Colonic mucosa (tissue), 4 donors: ENCODE results near the gene PRMT1. TPM values are rescaled to one million over a fixed set of nuclear protein-coding genes. Genes with fewer than 3 reads are reported as not detected.

Experiments
- DNase-seq: peaks from one replicate; pipeline ENCODE4 v3.0.0-alpha.2; 2020
- H3K27ac ChIP-seq: fragments of 200-600 bp; one replicate; pipeline ENCODE4 v1.8.0; 2021
- H3K27me3 ChIP-seq: fragments of 200-600 bp; one replicate; pipeline ENCODE4 v1.8.0; 2021
- H3K36me3 ChIP-seq: fragments of 200-600 bp; one replicate; pipeline ENCODE4 v1.8.0; 2021
- H3K4me1 ChIP-seq: fragments of 200-600 bp; one replicate; pipeline ENCODE4 v1.8.0; 2021; ENCODE audit warnings: mild to moderate bottlenecking
- H3K4me3 ChIP-seq: fragments of 200-600 bp; one replicate; pipeline ENCODE4 v1.8.0; 2021
- H3K9ac ChIP-seq, 2 donors: one replicate each; pipeline ENCODE4 v1.7.0; 2013; ENCODE audit warnings: control low read depth in 2 of 2, low read depth in 2 of 2, low read length in 2 of 2
- H3K9me3 ChIP-seq: fragments of 200-600 bp; one replicate; pipeline ENCODE4 v1.8.0; 2021
- intact Hi-C: fragments of 100-400 bp; cut with DNase I; formaldehyde crosslinking; loops from one replicate; pipeline ENCODE4 v1.14.1; 2022
- total RNA-seq, 2 donors: library from RNA; stranded (reverse); fragmentation: NEBNext Ultra II Directional in 1 of 2; extraction: Animal tissue kit (Norgen Biotek cat#: 25700) in 1 of 2; gene quantifications; one replicate each; pipeline ENCODE4 v1.2.1, GENCODE V29; 2021
- TF ChIP-seq, protein P1 (sequence below): fragments of 200-600 bp; IDR thresholded peaks from one replicate; pipeline ENCODE4 v1.8.0; 2022; ENCODE audit warnings: antibody characterized with exemption, mild to moderate bottlenecking
- donor health status: healthy.
- donor health status: DM: no; HTN: no; CAD: no.
- donor health status: DM: no; HTN: no; CAD: no.

Gene PRMT1
- total RNA-seq, 2 donors from 2014 or later = 81.3 to 177 TPM

DNA sequence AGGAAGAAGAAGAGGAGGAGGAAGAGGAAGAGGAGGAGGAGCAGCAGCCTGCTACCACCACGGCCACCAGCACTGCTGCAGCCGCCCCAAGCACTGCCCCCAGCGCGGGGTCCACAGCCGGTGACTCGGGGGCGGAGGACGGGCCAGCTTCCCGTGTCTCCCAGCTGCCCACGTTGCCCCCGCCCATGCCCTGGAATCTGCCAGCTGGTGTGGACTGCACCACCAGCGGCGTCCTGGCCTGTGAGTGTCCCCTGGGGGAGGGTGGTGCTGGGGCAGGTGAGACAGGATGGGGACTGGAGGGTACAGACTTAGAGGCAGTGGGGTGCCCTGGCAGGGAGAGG, 23.6 kb upstream of the PRMT1 start:
- no peak overlapping the region for H3K9ac ChIP-seq
- no peaks in the 10 kb centered on the region for H3K9me3 ChIP-seq
- peaks cover 28% of the 10 kb centered on the region for H3K36me3 ChIP-seq
- TF ChIP-seq, protein P1, sequence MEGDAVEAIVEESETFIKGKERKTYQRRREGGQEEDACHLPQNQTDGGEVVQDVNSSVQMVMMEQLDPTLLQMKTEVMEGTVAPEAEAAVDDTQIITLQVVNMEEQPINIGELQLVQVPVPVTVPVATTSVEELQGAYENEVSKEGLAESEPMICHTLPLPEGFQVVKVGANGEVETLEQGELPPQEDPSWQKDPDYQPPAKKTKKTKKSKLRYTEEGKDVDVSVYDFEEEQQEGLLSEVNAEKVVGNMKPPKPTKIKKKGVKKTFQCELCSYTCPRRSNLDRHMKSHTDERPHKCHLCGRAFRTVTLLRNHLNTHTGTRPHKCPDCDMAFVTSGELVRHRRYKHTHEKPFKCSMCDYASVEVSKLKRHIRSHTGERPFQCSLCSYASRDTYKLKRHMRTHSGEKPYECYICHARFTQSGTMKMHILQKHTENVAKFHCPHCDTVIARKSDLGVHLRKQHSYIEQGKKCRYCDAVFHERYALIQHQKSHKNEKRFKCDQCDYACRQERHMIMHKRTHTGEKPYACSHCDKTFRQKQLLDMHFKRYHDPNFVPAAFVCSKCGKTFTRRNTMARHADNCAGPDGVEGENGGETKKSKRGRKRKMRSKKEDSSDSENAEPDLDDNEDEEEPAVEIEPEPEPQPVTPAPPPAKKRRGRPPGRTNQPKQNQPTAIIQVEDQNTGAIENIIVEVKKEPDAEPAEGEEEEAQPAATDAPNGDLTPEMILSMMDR = no peak
- H3K27ac ChIP-seq = no peak overlapping the region
- H3K27me3 ChIP-seq = no peaks in the 10 kb centered on the region
- no peaks in the 10 kb centered on the region for H3K4me1 ChIP-seq
- DNase-seq = no peak
- no peak overlapping the region for H3K4me3 ChIP-seq
- intact Hi-C loops = no loop called here

GRCh38 chr19:49654581-49654980, 22.5 kb upstream of the PRMT1 start:
- intact Hi-C loops = no loop called here
- H3K27me3 ChIP-seq = no peaks in the 10 kb centered on the region
- DNase-seq = no peak

GRCh38 chr19:49655570-49656455, 21.3 kb upstream of the PRMT1 start:
- H3K4me1 ChIP-seq = no peaks in the 10 kb centered on the region
- no peak overlapping the region for H3K9ac ChIP-seq
- no peak overlapping the region for H3K4me3 ChIP-seq
- TF ChIP-seq, protein P1 = no peak
- peaks cover 32% of the 10 kb centered on the region for H3K36me3 ChIP-seq
- intact Hi-C loops = no loop called here
- H3K9me3 ChIP-seq = no peaks in the 10 kb centered on the region
- H3K27ac ChIP-seq = no peak overlapping the region
- DNase-seq = no peak
- H3K27me3 ChIP-seq = no peaks in the 10 kb centered on the region

More at GRCh38 chr19:49654581-49654980, 22.5 kb upstream of the PRMT1 start:
- Histone ChIP-seq H3K4me3 (no peak overlapping the region), H3K9me3 (no peaks in the 10 kb centered on the region), H3K36me3 (peaks cover 32% of the 10 kb centered on the region), H3K4me1 (no peaks in the 10 kb centered on the region), H3K9ac (no peak overlapping the region), H3K27ac (no peak overlapping the region)
- TF ChIP-seq, protein P1 = no peak

GRCh38 chr19:49656456-49657109, 20.5 kb upstream of the PRMT1 start:
- no peaks in the 10 kb centered on the region for H3K9me3 ChIP-seq
- intact Hi-C loops = no loop called here
- H3K4me1 ChIP-seq = no peaks in the 10 kb centered on the region
- H3K9ac ChIP-seq = no peak overlapping the region
- H3K27ac ChIP-seq = no peak overlapping the region
- TF ChIP-seq, protein P1 = no peak
- DNase-seq = no peak
- no peak overlapping the region for H3K4me3 ChIP-seq
- H3K36me3 ChIP-seq = peaks cover 32% of the 10 kb centered on the region
- no peaks in the 10 kb centered on the region for H3K27me3 ChIP-seq

GRCh38 chr19:49657493-49658138, 19.5 kb upstream of the PRMT1 start:
- no peaks in the 10 kb centered on the region for H3K27me3 ChIP-seq
- no peak for DNase-seq
- TF ChIP-seq, protein P1 = no peak
- no peak overlapping the region for H3K27ac ChIP-seq
- no peak overlapping the region for H3K9ac ChIP-seq
- intact Hi-C loops = no loop called here
- H3K9me3 ChIP-seq = no peaks in the 10 kb centered on the region
- no peak overlapping the region for H3K4me3 ChIP-seq
- H3K36me3 ChIP-seq = peaks cover 29% of the 10 kb centered on the region
- no peaks in the 10 kb centered on the region for H3K4me1 ChIP-seq
